GM21717 (cell line): ENCODE measurements around the gene NHLRC3.
"Not testable (repeated sequence)": the region's sequence is repeated elsewhere in the genome, so short reads cannot be mapped to it uniquely, and the experiment has no call there.

Source experiments
- ATAC-seq: cut with Tn5 transposase; IDR thresholded peaks from one replicate; pipeline ENCODE4 v1.9.1; 2021; ENCODE audit warnings: mild to moderate bottlenecking, moderate library complexity; ENCODE audit not compliant: unreplicated experiment

NHLRC3 gene

GRCh38 chr13:39037880-39038568 lies at the start of gene NHLRC3, which contains the start of gene PROSER1:
NHLRC3 (plus strand) TSS chr13:39038456; CDS start chr13:39038640, 184 bp downstream.
PROSER1 (minus strand) TSS chr13:39038089; CDS start chr13:39037242, 847 bp downstream.
- peak; percentile 71 for ATAC-seq

- ATAC-seq, result no peak
These were observed 47.6 kb upstream of the NHLRC3 start, which contains the start of gene STOML3 for GRCh38 chr13:38990693-38991092. STOML3 (minus strand) TSS chr13:38990831; CDS start chr13:38990721, 110 bp downstream.

- no peak for ATAC-seq
These were observed 44.9 kb upstream of the NHLRC3 start for GRCh38 chr13:38993381-38993780.

GRCh38 chr13:38998739-38999138 lies 39.5 kb upstream of the NHLRC3 start:
- ATAC-seq, result no peak

GRCh38 chr13:39006371-39007111 lies 31.7 kb upstream of the NHLRC3 start:
- not testable (repeated sequence) for ATAC-seq

GRCh38 chr13:39012608-39013007 lies 25.6 kb upstream of the NHLRC3 start:
- ATAC-seq, result no peak

- no peak for ATAC-seq
These were observed 24.8 kb upstream of the NHLRC3 start for GRCh38 chr13:39013462-39013861.

GRCh38 chr13:39016087-39016486 lies 22.2 kb upstream of the NHLRC3 start:
- peak; percentile 97 for ATAC-seq

- ATAC-seq, result peak; percentile 75
These were observed 21.5 kb upstream of the NHLRC3 start for GRCh38 chr13:39016787-39017186.

GRCh38 chr13:39020853-39021462 lies 17.3 kb upstream of the NHLRC3 start:
- ATAC-seq, result no peak

- ATAC-seq, result no peak
These were observed 14.9 kb upstream of the NHLRC3 start for GRCh38 chr13:39023316-39023715.

GRCh38 chr13:39023761-39024160 lies 14.5 kb upstream of the NHLRC3 start:
- ATAC-seq, result no peak

GRCh38 chr13:39025433-39025839 lies 12.8 kb upstream of the NHLRC3 start:
- no peak for ATAC-seq

- ATAC-seq, result no peak
These were observed 6.1 kb upstream of the NHLRC3 start for GRCh38 chr13:39032150-39032549.

- ATAC-seq, result no peak
These were observed 4.2 kb upstream of the NHLRC3 start for GRCh38 chr13:39034085-39034484.

GRCh38 chr13:39035204-39035603 lies 3.1 kb upstream of the NHLRC3 start:
- ATAC-seq, result no peak

- no peak for ATAC-seq
These were observed 2.5 kb upstream of the NHLRC3 start for GRCh38 chr13:39035799-39036198.

- no peak for ATAC-seq
These were observed 2.0 kb upstream of the NHLRC3 start for GRCh38 chr13:39036212-39036611.

- peak; percentile 25 for ATAC-seq
These were observed 811 bp upstream of the NHLRC3 start for GRCh38 chr13:39037410-39037879.

GRCh38 chr13:39038569-39039030 lies 344 bp downstream of the NHLRC3 start:
- ATAC-seq, result peak; percentile 42

GRCh38 chr13:39039041-39039440 lies 785 bp downstream of the NHLRC3 start:
- ATAC-seq, result no peak
